Panc1 (cell line): Measurements from ENCODE around the gene VWA3B. TPM values are rescaled to one million over a fixed set of nuclear protein-coding genes. Genes with fewer than 3 reads are reported as not detected.

Experiments
- ATAC-seq: fragments of 200-7000 bp; cut with Tn5 transposase; 2 replicates; pipeline ENCODE4 v1.9.1; 2020; ENCODE audit warnings: mild to moderate bottlenecking, moderate library complexity
- BruUV-seq: library from RNA; stranded (reverse); fragments of 400-500 nt; replicated peaks from 2 replicates; lab custom pipeline; 2021; lab: Mats Ljungman, UMichigan
- CTCF ChIA-PET: fragments of 300-600 bp; sonication (Branson Sonifier 250); formaldehyde crosslinking; loops from one replicate; lab custom pipeline; 2022; ENCODE audit warnings: antibody characterized with exemption; lab: Charles Lee
- POLR2A ChIA-PET: fragments of 300-600 bp; sonication (Branson Sonifier 250); formaldehyde crosslinking; loops from one replicate; lab custom pipeline; 2022; ENCODE audit warnings: antibody characterized with exemption; lab: Charles Lee
- DNase-seq: peaks from one replicate; pipeline ENCODE4 v3.0.0-alpha.2; 2010; ENCODE audit warnings: low read depth, low spot score
- H3K27ac ChIP-seq: 2 replicates; pipeline ENCODE4 v1.5.1; 2011; ENCODE audit warnings: mild to moderate bottlenecking, low read length, inconsistent platforms
- H3K27me3 ChIP-seq: fragments of 200-500 bp; sonication (Bioruptor generic); 2 replicates; pipeline ENCODE4 v1.6.0; 2014; ENCODE audit warnings: low read length, inconsistent platforms; ENCODE audit not compliant: control insufficient read depth, insufficient read depth
- H3K36me3 ChIP-seq: fragments of 200-500 bp; sonication (Bioruptor generic); 2 replicates; pipeline ENCODE4 v1.5.1; 2014; ENCODE audit warnings: inconsistent platforms, mild to moderate bottlenecking, low read length, moderate library complexity; ENCODE audit not compliant: control insufficient read depth, insufficient read depth
- H3K4me1 ChIP-seq: 2 replicates; pipeline ENCODE4 v1.5.1; 2011; ENCODE audit warnings: inconsistent platforms, mild to moderate bottlenecking, low read length, moderate library complexity; ENCODE audit not compliant: control insufficient read depth, insufficient read depth
- H3K4me3 ChIP-seq, 2 experiments: 2 replicates each; pipeline ENCODE4 v1.5.1; 2011 to 2012; ENCODE audit warnings: low read depth in 2 of 2, low read length in 2 of 2, mild to moderate bottlenecking in 2 of 2, inconsistent platforms in 1 of 2, moderate library complexity in 1 of 2
- H3K9me3 ChIP-seq: fragments of 200-500 bp; sonication (Bioruptor generic); 2 replicates; pipeline ENCODE4 v1.5.1; 2014; ENCODE audit warnings: low read depth, mild to moderate bottlenecking, inconsistent platforms, low read length, moderate library complexity; ENCODE audit not compliant: control insufficient read depth, insufficient read depth
- POLR2AphosphoS5 ChIP-seq: IDR thresholded peaks from 2 replicates; pipeline ENCODE4 v1.6.1; 2012; ENCODE audit warnings: mild to moderate bottlenecking, low read depth, low read length, moderate library complexity
- SIN3A ChIP-seq: IDR thresholded peaks from 2 replicates; pipeline ENCODE4 v1.6.1; 2012; ENCODE audit warnings: low read depth, mild to moderate bottlenecking, low read length, moderate library complexity, borderline replicate concordance; ENCODE audit not compliant: insufficient read depth
- TCF7L2 ChIP-seq: IDR thresholded peaks from 2 replicates; pipeline ENCODE4 v1.6.1; 2011; ENCODE audit warnings: mild to moderate bottlenecking, low read depth, low read length, inconsistent platforms
- in situ Hi-C: cut with HindIII; loops from 2 replicates; pipeline ENCODE4 v1.10.0; 2016; ENCODE audit warnings: low sequenced_read_pairs, low pct_unique_long_range_greater_than_20kb
- intact Hi-C: fragments of 100-400 bp; cut with micrococcal nuclease; formaldehyde crosslinking; loops from one replicate; pipeline ENCODE4 v1.10.0; 2022; ENCODE audit not compliant: unreplicated experiment
- total RNA-seq: library from RNA; stranded (reverse); gene quantifications from one replicate; pipeline ENCODE4 v1.2.1, GENCODE V29; 2021; ENCODE audit not compliant: unreplicated experiment
- TF ChIP-seq, protein P1 (sequence below): fragments of 450-650 bp; IDR thresholded peaks from 2 replicates; pipeline ENCODE4 v1.5.1; 2017; ENCODE audit warnings: mild to moderate bottlenecking
- TF ChIP-seq, protein P2 (sequence below), 2 experiments: IDR thresholded peaks; 2 replicates each; pipeline ENCODE4 v1.6.1; 2011 to 2012; ENCODE audit warnings: low read depth in 2 of 2, control low read depth in 1 of 2, low read length in 1 of 2, mild to moderate bottlenecking in 1 of 2, moderate library complexity in 1 of 2; ENCODE audit not compliant: insufficient read depth in 1 of 2

VWA3B gene
- total RNA-seq, 1 experiment from 2014 or later, result not detected

DNA sequence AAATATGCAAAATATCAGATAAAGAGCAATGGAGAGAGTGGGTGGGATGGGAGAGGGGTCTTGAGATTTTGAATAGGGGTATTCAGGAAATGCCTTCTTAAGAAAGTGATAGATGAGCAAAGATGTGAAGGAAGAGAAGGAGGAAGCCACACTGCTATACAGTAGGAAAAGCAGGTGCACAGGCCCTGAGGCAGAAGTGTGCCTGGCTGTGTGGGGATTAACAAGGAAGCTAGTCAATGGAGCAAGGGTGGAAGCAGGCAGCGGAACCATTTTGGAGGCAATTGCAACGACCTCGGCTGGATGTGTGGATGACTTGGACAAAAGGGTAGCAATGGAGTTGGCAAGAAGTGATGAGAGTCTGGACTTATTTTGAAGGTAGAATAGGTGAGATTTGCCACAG lies 248.3 kb downstream of the VWA3B start:
- intact Hi-C loops, result no loop called here
- H3K4me1 ChIP-seq, result no peaks in the 10 kb centered on the region
- H3K4me3 ChIP-seq, result no peak overlapping the region
- no peak overlapping the region for H3K27ac ChIP-seq
- no peak for ATAC-seq
- DNase-seq, result no peak
- H3K9me3 ChIP-seq, result no peaks in the 10 kb centered on the region
- BruUV-seq, result no TSS peak
- H3K36me3 ChIP-seq, result no peaks in the 10 kb centered on the region
- TF ChIP-seq, protein P1, sequence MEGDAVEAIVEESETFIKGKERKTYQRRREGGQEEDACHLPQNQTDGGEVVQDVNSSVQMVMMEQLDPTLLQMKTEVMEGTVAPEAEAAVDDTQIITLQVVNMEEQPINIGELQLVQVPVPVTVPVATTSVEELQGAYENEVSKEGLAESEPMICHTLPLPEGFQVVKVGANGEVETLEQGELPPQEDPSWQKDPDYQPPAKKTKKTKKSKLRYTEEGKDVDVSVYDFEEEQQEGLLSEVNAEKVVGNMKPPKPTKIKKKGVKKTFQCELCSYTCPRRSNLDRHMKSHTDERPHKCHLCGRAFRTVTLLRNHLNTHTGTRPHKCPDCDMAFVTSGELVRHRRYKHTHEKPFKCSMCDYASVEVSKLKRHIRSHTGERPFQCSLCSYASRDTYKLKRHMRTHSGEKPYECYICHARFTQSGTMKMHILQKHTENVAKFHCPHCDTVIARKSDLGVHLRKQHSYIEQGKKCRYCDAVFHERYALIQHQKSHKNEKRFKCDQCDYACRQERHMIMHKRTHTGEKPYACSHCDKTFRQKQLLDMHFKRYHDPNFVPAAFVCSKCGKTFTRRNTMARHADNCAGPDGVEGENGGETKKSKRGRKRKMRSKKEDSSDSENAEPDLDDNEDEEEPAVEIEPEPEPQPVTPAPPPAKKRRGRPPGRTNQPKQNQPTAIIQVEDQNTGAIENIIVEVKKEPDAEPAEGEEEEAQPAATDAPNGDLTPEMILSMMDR, result no peak
- TF ChIP-seq TCF7L2, result no peak
- TF ChIP-seq POLR2AphosphoS5, result no peak
- TF ChIP-seq, protein P2, sequence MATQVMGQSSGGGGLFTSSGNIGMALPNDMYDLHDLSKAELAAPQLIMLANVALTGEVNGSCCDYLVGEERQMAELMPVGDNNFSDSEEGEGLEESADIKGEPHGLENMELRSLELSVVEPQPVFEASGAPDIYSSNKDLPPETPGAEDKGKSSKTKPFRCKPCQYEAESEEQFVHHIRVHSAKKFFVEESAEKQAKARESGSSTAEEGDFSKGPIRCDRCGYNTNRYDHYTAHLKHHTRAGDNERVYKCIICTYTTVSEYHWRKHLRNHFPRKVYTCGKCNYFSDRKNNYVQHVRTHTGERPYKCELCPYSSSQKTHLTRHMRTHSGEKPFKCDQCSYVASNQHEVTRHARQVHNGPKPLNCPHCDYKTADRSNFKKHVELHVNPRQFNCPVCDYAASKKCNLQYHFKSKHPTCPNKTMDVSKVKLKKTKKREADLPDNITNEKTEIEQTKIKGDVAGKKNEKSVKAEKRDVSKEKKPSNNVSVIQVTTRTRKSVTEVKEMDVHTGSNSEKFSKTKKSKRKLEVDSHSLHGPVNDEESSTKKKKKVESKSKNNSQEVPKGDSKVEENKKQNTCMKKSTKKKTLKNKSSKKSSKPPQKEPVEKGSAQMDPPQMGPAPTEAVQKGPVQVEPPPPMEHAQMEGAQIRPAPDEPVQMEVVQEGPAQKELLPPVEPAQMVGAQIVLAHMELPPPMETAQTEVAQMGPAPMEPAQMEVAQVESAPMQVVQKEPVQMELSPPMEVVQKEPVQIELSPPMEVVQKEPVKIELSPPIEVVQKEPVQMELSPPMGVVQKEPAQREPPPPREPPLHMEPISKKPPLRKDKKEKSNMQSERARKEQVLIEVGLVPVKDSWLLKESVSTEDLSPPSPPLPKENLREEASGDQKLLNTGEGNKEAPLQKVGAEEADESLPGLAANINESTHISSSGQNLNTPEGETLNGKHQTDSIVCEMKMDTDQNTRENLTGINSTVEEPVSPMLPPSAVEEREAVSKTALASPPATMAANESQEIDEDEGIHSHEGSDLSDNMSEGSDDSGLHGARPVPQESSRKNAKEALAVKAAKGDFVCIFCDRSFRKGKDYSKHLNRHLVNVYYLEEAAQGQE (IDR thresholded peaks at IDR 0.05; ENCODE audit: insufficient read depth in 1 of 2, low read depth in 2 of 2, low read length in 1 of 2), result no peak
- TF ChIP-seq SIN3A, result no peak
- ChIA-PET POLR2A (no interaction called here), CTCF (no interaction called here)
- H3K27me3 ChIP-seq, result 0 out of 2 replicates have a peak, but pooled peaks cover 2% of the 10 kb centered on the region
- in situ Hi-C loops, result no loop called here

DNA sequence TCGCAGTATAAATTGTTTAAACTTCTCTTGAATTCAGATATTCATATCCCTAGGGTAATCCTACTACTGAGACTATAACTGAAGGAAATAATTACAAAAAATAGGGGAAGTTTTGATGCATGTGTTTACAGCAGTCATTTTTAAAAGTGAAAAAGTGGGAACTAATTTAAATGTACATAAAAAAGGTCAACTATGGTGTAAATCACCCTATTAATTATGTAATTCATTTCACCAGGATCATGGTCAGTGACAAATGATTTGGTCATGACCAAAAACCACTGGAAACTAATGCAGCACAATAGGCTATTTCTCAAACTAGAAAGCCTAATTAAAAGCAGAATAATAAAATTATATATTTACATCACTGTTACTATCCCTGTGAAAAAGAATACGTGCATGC lies 254.3 kb downstream of the VWA3B start:
- POLR2A ChIA-PET, result no interaction called here
- no peak for ATAC-seq
- intact Hi-C loops, result no loop called here

More for the DNA sequence above, 254.3 kb downstream of the VWA3B start:
- in situ Hi-C loops, result no loop called here
- H3K27me3 ChIP-seq, result peaks cover 26% of the 10 kb centered on the region
- H3K27ac ChIP-seq, result no peak overlapping the region
- no TSS peak for BruUV-seq
- H3K4me3 ChIP-seq, result no peak overlapping the region
- no peak for DNase-seq
- H3K36me3 ChIP-seq, result no peaks in the 10 kb centered on the region
- H3K4me1 ChIP-seq, result no peaks in the 10 kb centered on the region
- H3K9me3 ChIP-seq, result no peaks in the 10 kb centered on the region
- CTCF ChIA-PET, result no interaction called here
- TF ChIP-seq SIN3A (no peak), POLR2AphosphoS5 (no peak), TCF7L2 (no peak)
- TF ChIP-seq, protein P2 (IDR thresholded peaks at IDR 0.05; ENCODE audit: insufficient read depth in 1 of 2, low read depth in 2 of 2, low read length in 1 of 2), result no peak
- TF ChIP-seq, protein P1, result no peak
